ENCODE measurements around the gene MARCHF5.

GRCh38 chr10:92263396-92263795, 27.6 kb upstream of the MARCHF5 start:
- TF ChIP-seq CTCF (IDR thresholded peaks at IDR 0.05) = no peak
- no peak for TF ChIP-seq SIN3A (IDR thresholded peaks at IDR 0.05; ENCODE audit: borderline replicate concordance, insufficient read depth, low read depth, low read length)
- no peak for TF ChIP-seq POLR2AphosphoS5 (IDR thresholded peaks at IDR 0.05; ENCODE audit: low read depth, low read length)
